H1 (cell line): Measurements from ENCODE around the gene SPINK4. TPM values are rescaled to one million over a fixed set of nuclear protein-coding genes. Genes with fewer than 3 reads are reported as not detected.

Experiments
- CTCF ChIA-PET: fragments of 300-600 bp; sonication (Branson Sonifier 250); formaldehyde crosslinking; loops from one replicate; lab custom pipeline; 2021; ENCODE audit not compliant: partially characterized antibody; lab: Charles Lee
- POLR2A ChIA-PET: fragments of 300-600 bp; sonication (Branson Sonifier 250); formaldehyde crosslinking; loops from one replicate; lab custom pipeline; 2021; ENCODE audit warnings: inconsistent platforms; ENCODE audit not compliant: partially characterized antibody; lab: Charles Lee
- DNase-seq, 2 experiments: peaks; one replicate each; pipeline versions ENCODE4 v3.0.0 to v3.0.0-alpha.2; 2010 to 2022; ENCODE audit warnings: low spot score in 2 of 2, low read depth in 1 of 2, mixed read lengths in 1 of 2
- FAIRE-seq: peaks from 2 replicates; lab custom pipeline; 2011; peaks lifted over from hg19 to GRCh38; lab: Jason Lieb, UNC
- H2AFZ ChIP-seq: 2 replicates; pipeline ENCODE4 v1.8.1; 2012; ENCODE audit warnings: low read length, inconsistent platforms
- H2AK5ac ChIP-seq: 2 replicates; pipeline ENCODE4 v1.6.1; 2013; ENCODE audit warnings: low read depth, low read length
- H2BK120ac ChIP-seq: replicated peaks from 2 replicates; pipeline ENCODE3; 2013; ENCODE audit warnings: low read depth, low read length, inconsistent platforms
- H2BK12ac ChIP-seq: 2 replicates; pipeline ENCODE4 v1.6.1; 2013; ENCODE audit warnings: low read depth, low read length
- H2BK15ac ChIP-seq: 2 replicates; pipeline ENCODE4 v1.6.1; 2013; ENCODE audit warnings: low read length
- H2BK20ac ChIP-seq: 2 replicates; pipeline ENCODE4 v1.6.1; 2013; ENCODE audit warnings: low read length
- H2BK5ac ChIP-seq: 2 replicates; pipeline ENCODE4 v1.6.1; 2013; ENCODE audit warnings: low read depth, low read length
- H3K14ac ChIP-seq: 2 replicates; pipeline ENCODE4 v1.6.1; 2013; ENCODE audit warnings: inconsistent platforms; ENCODE audit not compliant: insufficient read length
- H3K18ac ChIP-seq: 2 replicates; pipeline ENCODE4 v1.6.1; 2013; ENCODE audit warnings: low read length; ENCODE audit errors: extremely low read depth
- H3K23ac ChIP-seq: 2 replicates; pipeline ENCODE4 v1.6.1; 2013; ENCODE audit warnings: inconsistent platforms; ENCODE audit not compliant: insufficient read length
- H3K23me2 ChIP-seq: 2 replicates; pipeline ENCODE4 v1.6.1; 2013; ENCODE audit warnings: low read depth, low read length
- H3K27ac ChIP-seq: 2 replicates; pipeline ENCODE4 v1.6.1; 2011; ENCODE audit warnings: low read depth, low read length, inconsistent platforms
- H3K27me3 ChIP-seq, 4 experiments: replicated peaks in 1 of 4; 1 replicate in 1 of 4; 2 replicates in 3 of 4; pipeline versions ENCODE4 v1.6.1 to v1.8.1; 2011 to 2013; ENCODE audit warnings: low read length in 3 of 4, mild to moderate bottlenecking in 3 of 4, inconsistent platforms in 2 of 4, mixed read lengths in 2 of 4, moderate library complexity in 1 of 4; ENCODE audit not compliant: control insufficient read depth in 3 of 4, insufficient read depth in 3 of 4; ENCODE audit errors: extremely low read depth in 1 of 4
- H3K36me3 ChIP-seq, 4 experiments: 2 replicates each; pipeline versions ENCODE4 v1.6.1 to v1.8.1; 2011 to 2013; ENCODE audit warnings: mild to moderate bottlenecking in 4 of 4, low read length in 3 of 4, moderate library complexity in 2 of 4, control low read depth in 1 of 4, inconsistent platforms in 1 of 4; ENCODE audit not compliant: insufficient read depth in 4 of 4, control insufficient read depth in 2 of 4
- H3K4ac ChIP-seq: replicated peaks from 2 replicates; pipeline ENCODE3; 2013; ENCODE audit warnings: low read length, low read depth, mixed read lengths, inconsistent platforms; ENCODE audit not compliant: insufficient read length
- H3K4me1 ChIP-seq, 4 experiments: replicated peaks in 1 of 4; 1 replicate in 1 of 4; 2 replicates in 3 of 4; pipeline versions ENCODE4 v1.6.1 to v1.8.1; 2011 to 2013; ENCODE audit warnings: low read length in 3 of 4, inconsistent platforms in 2 of 4, mixed read lengths in 1 of 4; ENCODE audit not compliant: insufficient read depth in 4 of 4, control insufficient read depth in 3 of 4
- H3K4me2 ChIP-seq, 2 experiments: 2 replicates each; pipeline versions ENCODE4 v1.6.1 to v1.8.1; 2011 to 2013; ENCODE audit warnings: low read depth in 2 of 2, low read length in 2 of 2, control low read depth in 1 of 2, inconsistent platforms in 1 of 2, mild to moderate bottlenecking in 1 of 2; ENCODE audit not compliant: insufficient read depth in 1 of 2
- H3K4me3 ChIP-seq, 4 experiments: fragments of 200-600, 300-600 bp in 1 of 4; sonication (generic), shearing (Covaris generic), sonication (Bioruptor Twin) in 1 of 4; 2 replicates each; pipeline versions ENCODE4 v1.5.1 to v1.8.1; 2011 to 2016; ENCODE audit warnings: low read length in 4 of 4, low read depth in 3 of 4, control low read depth in 2 of 4, inconsistent platforms in 2 of 4, mild to moderate bottlenecking in 2 of 4, mixed read lengths in 1 of 4, moderate library complexity in 1 of 4; ENCODE audit not compliant: insufficient read depth in 2 of 4; ENCODE audit errors: extremely low read depth in 1 of 4
- H3K56ac ChIP-seq: replicated peaks from 2 replicates; pipeline ENCODE3; 2013; ENCODE audit warnings: low read depth, mild to moderate bottlenecking, mixed read lengths, low read length, inconsistent platforms; ENCODE audit not compliant: insufficient read length
- H3K79me1 ChIP-seq: 2 replicates; pipeline ENCODE4 v1.6.1; 2013; ENCODE audit warnings: low read depth, low read length, control low read depth
- H3K79me2 ChIP-seq, 2 experiments: 2 replicates each; pipeline versions ENCODE4 v1.6.1 to v1.8.1; 2012 to 2013; ENCODE audit warnings: low read length in 2 of 2, mild to moderate bottlenecking in 2 of 2, inconsistent platforms in 1 of 2; ENCODE audit not compliant: insufficient read depth in 2 of 2, control insufficient read depth in 1 of 2
- H3K9ac ChIP-seq, 4 experiments: replicated peaks in 1 of 4; 1 replicate in 1 of 4; 2 replicates in 3 of 4; pipeline versions ENCODE4 v1.6.1 to v1.8.1; 2011 to 2013; ENCODE audit warnings: low read depth in 3 of 4, low read length in 3 of 4, control low read depth in 2 of 4, mild to moderate bottlenecking in 2 of 4, moderate library complexity in 2 of 4, inconsistent platforms in 1 of 4; ENCODE audit errors: extremely low read depth in 1 of 4
- H3K9me3 ChIP-seq, 2 experiments: 2 replicates each; pipeline versions ENCODE4 v1.6.1 to v1.8.1; 2012 to 2013; ENCODE audit warnings: mild to moderate bottlenecking in 2 of 2, moderate library complexity in 2 of 2, control low read depth in 1 of 2, inconsistent platforms in 1 of 2, low read depth in 1 of 2, low read length in 1 of 2, mixed read lengths in 1 of 2; ENCODE audit not compliant: insufficient read depth in 2 of 2
- H4K20me1 ChIP-seq, 2 experiments: replicated peaks in 1 of 2; 2 replicates each; pipeline versions ENCODE3 to v1.8.1; 2011 to 2013; ENCODE audit warnings: inconsistent platforms in 2 of 2, low read length in 2 of 2, mild to moderate bottlenecking in 1 of 2; ENCODE audit not compliant: insufficient read depth in 2 of 2, control insufficient read depth in 1 of 2
- H4K5ac ChIP-seq: 2 replicates; pipeline ENCODE4 v1.6.1; 2013; ENCODE audit warnings: low read length, low read depth, mixed read lengths, inconsistent platforms; ENCODE audit not compliant: insufficient read length
- H4K8ac ChIP-seq: 2 replicates; pipeline ENCODE4 v1.8.0; 2013; ENCODE audit warnings: mild to moderate bottlenecking, moderate library complexity, low read length, inconsistent platforms; ENCODE audit not compliant: insufficient read depth; ENCODE audit errors: extremely low read depth
- H4K91ac ChIP-seq: replicated peaks from 2 replicates; pipeline ENCODE3; 2013; ENCODE audit warnings: low read length, mixed read lengths, inconsistent platforms; ENCODE audit not compliant: insufficient read length
- CHD1 ChIP-seq: IDR thresholded peaks from 2 replicates; pipeline ENCODE4 v1.6.1; 2012; ENCODE audit warnings: low read depth, low read length, improper control_type of control experiment
- CREB1 ChIP-seq: IDR thresholded peaks from 2 replicates; pipeline ENCODE4 v1.6.1; 2012; ENCODE audit warnings: inconsistent platforms
- CTBP2 ChIP-seq: IDR thresholded peaks from 2 replicates; pipeline ENCODE4 v1.7.0; 2011; ENCODE audit warnings: borderline replicate concordance, mild to moderate bottlenecking, moderate library complexity, mixed read lengths, low read length; ENCODE audit not compliant: insufficient read depth, insufficient read length
- CTCF ChIP-seq, 3 experiments: IDR thresholded peaks; 1 replicate in 2 of 3; 2 replicates in 1 of 3; pipeline versions ENCODE4 v1.5.1 to v1.6.1; 2011; ENCODE audit warnings: low read length in 3 of 3, mild to moderate bottlenecking in 3 of 3, inconsistent platforms in 2 of 3, low read depth in 1 of 3, moderate library complexity in 1 of 3; ENCODE audit not compliant: insufficient read depth in 1 of 3; ENCODE audit errors: control extremely low read depth in 1 of 3
- GABPA ChIP-seq: IDR thresholded peaks from 2 replicates; pipeline ENCODE4 v1.6.1; 2011; ENCODE audit warnings: mild to moderate bottlenecking, low read length, moderate library complexity, borderline replicate concordance; ENCODE audit not compliant: insufficient read depth
- HDAC2 ChIP-seq, 2 experiments: fragments of 300-600 bp in 1 of 2; sonication (generic) in 1 of 2; IDR thresholded peaks; 2 replicates each; pipeline ENCODE4 v1.6.1; 2011 to 2012; ENCODE audit warnings: low read depth in 2 of 2, low read length in 2 of 2, mild to moderate bottlenecking in 2 of 2, moderate library complexity in 2 of 2, borderline replicate concordance in 1 of 2, inconsistent platforms in 1 of 2
- JUN ChIP-seq: IDR thresholded peaks from 2 replicates; pipeline ENCODE4 v1.6.1; 2011; ENCODE audit warnings: low read depth, mild to moderate bottlenecking, improper control_type of control experiment, low read length
- POU5F1 ChIP-seq: IDR thresholded peaks from 2 replicates; pipeline ENCODE4 v1.6.1; 2011; ENCODE audit warnings: low read depth, mild to moderate bottlenecking, low read length, moderate library complexity
- WGBS, 2 experiments: shearing (Covaris generic) in 1 of 2; methylation state at CpG; one replicate each; pipeline versions ENCODE4 v1.1.6 to v1.1.7; 2013 to 2015; ENCODE audit warnings: low lambda C conversion rate in 2 of 2, mixed read lengths in 2 of 2, inconsistent platforms in 1 of 2, low coverage in 1 of 2, missing lambda C conversion rate in 1 of 2; ENCODE audit not compliant: insufficient replicate concordance in 2 of 2, insufficient coverage in 1 of 2, insufficient read length in 1 of 2; ENCODE audit errors: extremely low coverage in 1 of 2, missing lambda C conversion rate in 1 of 2; 5-methylcytosine and 5-hydroxymethylcytosine counted together
- polyA plus RNA-seq, 7 experiments: library from polyadenylated mRNA; depleted of rRNA in 3 of 7; stranded (reverse) in 5 of 7; unstranded in 2 of 7; fragments of >200 nt in 5 of 7; fragments of 200-250 nt in 2 of 7; gene quantifications; 1 replicate in 5 of 7; 2 replicates in 1 of 7; 4 replicates in 1 of 7; pipeline versions ENCODE4 v1.2.1 to v1.2.3, GENCODE V29; 2011 to 2013; ENCODE audit warnings: missing spikeins in 2 of 7, mixed read lengths in 2 of 7
- total RNA-seq: library from RNA; stranded (reverse); fragmentation: NEBNext Ultra II Directional; extraction: Animal tissue kit (Norgen Biotek cat#: 25700); gene quantifications from 2 replicates; pipeline ENCODE4 v1.2.1, GENCODE V29; 2021

SPINK4 gene
- total and polyA plus RNA-seq, 2 of the 8 experiments (the other 6 are each of a cell fraction or from before 2014, with no cell fraction given), result not detected

- Histone ChIP-seq H3K27ac (no peak overlapping the region), H3K9me3 (no peaks in the 10 kb centered on the region), H4K5ac (no peak overlapping the region), H3K4me1 (peaks cover 0 to 8% (median 2%) of the 10 kb centered on the region in 4 experiments; a peak in 3 of 7 replicates), H3K23me2 (no peaks in the 10 kb centered on the region; the same call in 1 of the 2 replicates), H2BK5ac (no peak overlapping the region), H3K4ac (no peak overlapping the region), H3K79me1 (peaks cover 3% of the 10 kb centered on the region), H2BK20ac (no peak overlapping the region), H3K18ac (no peak overlapping the region), H2BK120ac (no peak overlapping the region), H3K79me2 (peaks cover 0 to 44% of the 10 kb centered on the region in 2 experiments; a peak in 3 of 4 replicates), H4K8ac (no peak overlapping the region), H3K23ac (no peak overlapping the region), H3K4me3 (no peak overlapping the region)
- CTCF ChIA-PET, result interaction anchor here (2.1 kb wide), 1 partner anchor 83 kb away, joined by 7 read pairs; no protein-coding TSS in a partner anchor
- no peak for TF ChIP-seq HDAC2 (IDR thresholded peaks at IDR 0.05; ENCODE audit: borderline replicate concordance in 1 of 2, low read depth in 2 of 2, low read length in 2 of 2)
- TF ChIP-seq CTCF (IDR thresholded peaks at IDR 0.05; ENCODE audit: control extremely low read depth in 1 of 3, insufficient read depth in 1 of 3, low read depth in 1 of 3, low read length in 3 of 3), result no peak
- TF ChIP-seq CREB1, result no peak
- TF ChIP-seq GABPA, result no peak
- TF ChIP-seq CTBP2, result no peak
- TF ChIP-seq CHD1, result no peak
- TF ChIP-seq JUN, result no peak
- no peak for TF ChIP-seq POU5F1
- TF ChIP-seq, all 59 proteins: peak for 0
- Histone ChIP-seq H3K56ac (no peak overlapping the region), H4K20me1 (no peaks in the 10 kb centered on the region), H4K91ac (no peak overlapping the region), H2BK15ac (no peak overlapping the region), H3K14ac (no peak overlapping the region), H2BK12ac (no peak overlapping the region), H3K27me3 (no peaks in the 10 kb centered on the region), H2AFZ (no peak overlapping the region), H3K36me3 (peaks cover 0 to 28% (median 18%) of the 10 kb centered on the region in 4 experiments; a peak in 6 of 8 replicates), H2AK5ac (no peak overlapping the region), H3K4me2 (no peak overlapping the region; a peak in 1 of 4 replicates), H3K9ac (no peak overlapping the region)
- DNase-seq (no peak), FAIRE-seq (no peak)
- POLR2A ChIA-PET, result no interaction called here
- WGBS, 2 experiments, result 85% methylated on average over 5 of the region's 5 CpGs; no CpG with 5 or more reads in 1 of the 2 experiments
These were observed 51.9 kb downstream of the SPINK4 start for GRCh38 chr9:33291901-33292300.
